ENCODE results near the gene DDX60. TPM values are rescaled to one million over a fixed set of nuclear protein-coding genes. Genes with fewer than 3 reads are reported as not detected.
A peak's percentile ranks its signal among the peaks of the same experiment; 100 is the strongest.

DDX60 gene
- total RNA-seq, 2 donors from 2014 or later = 14.3 to 38.4 TPM

DNA sequence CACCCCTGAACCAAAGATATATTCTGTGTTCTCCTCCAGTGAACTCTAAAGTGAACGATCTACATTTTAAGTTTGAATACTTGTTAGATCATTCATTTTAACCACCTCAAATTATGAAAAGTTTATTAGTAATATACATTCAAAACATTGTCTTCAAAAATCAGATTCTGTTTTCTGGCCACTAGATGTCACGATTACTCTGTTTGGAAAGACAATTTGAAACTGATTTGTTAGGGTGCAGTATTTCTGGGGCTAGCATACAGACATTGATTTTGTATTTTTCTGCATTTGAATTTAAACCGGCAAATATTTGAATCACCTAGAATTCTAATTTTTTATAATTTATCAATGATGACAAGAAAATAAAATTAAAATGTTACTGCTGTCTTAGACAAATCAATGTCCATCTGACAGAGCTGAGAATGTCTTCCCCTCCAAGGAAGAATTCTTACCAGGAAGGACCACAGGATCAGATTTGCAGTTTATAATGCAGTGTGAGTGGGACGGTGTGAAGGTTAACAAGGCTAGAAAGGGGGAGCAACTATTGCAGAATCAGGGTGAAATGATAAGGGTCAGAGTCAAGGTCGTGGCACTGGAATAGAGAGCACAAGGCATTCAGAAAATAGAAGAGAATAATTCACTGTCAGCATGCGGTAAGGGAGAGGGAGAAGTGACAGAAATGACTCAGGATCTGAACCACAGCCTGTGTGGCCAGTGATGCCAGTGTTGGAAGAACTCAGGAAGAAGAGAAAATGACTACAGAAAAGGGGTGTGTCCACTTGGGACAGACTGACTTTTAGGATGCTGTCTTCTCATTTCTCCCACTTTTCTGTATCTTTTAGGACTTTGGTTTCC, 134.6 kb downstream of the DDX60 start:
- Mint-ChIP-seq H3K27ac (no peak overlapping the region), H3K27me3 (ENCODE audit: low read depth) (no peaks in the 10 kb centered on the region), H3K4me1 (ENCODE audit: low read depth) (no peaks in the 10 kb centered on the region), H3K36me3 (ENCODE audit: insufficient read depth in 2 of 2) (no peaks in the 10 kb centered on the region), H3K9me3 (no peaks in the 10 kb centered on the region), H3K4me3 (no peak overlapping the region)
- no peak for DNase-seq
- ATAC-seq (replicated peaks in 1 of 2) = no peak

DNA sequence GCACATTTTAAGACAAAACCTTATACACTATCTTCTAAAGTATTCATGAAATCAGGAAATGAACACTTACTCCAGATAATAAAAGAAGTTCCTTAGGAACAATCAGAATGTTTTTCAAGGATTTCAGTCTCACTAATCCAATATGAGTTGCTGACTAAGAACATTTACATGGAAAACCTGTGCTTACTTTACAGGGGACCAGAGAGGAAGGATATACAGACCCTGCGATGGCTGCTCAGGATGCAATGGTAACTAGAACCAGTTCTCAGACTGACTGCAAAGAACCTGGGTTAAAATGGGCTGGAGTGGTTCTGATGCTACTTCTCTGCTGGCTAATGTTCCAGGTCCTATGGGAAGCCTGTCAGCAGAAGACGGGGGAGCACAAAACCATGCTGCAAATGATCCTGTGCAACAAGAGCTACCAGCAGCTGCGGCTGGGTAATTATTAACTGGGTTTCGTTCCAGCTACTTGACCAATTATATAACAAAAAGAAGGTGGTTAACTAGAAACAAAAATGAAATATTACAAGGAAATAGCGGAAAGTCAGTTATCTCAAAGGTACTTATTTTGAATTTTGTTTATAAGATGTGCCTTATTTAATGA, 140.9 kb downstream of the DDX60 start:
- Mint-ChIP-seq H3K27me3 (ENCODE audit: low read depth) (no peaks in the 10 kb centered on the region), H3K4me1 (ENCODE audit: low read depth) (no peaks in the 10 kb centered on the region), H3K4me3 (no peak overlapping the region), H3K9me3 (no peaks in the 10 kb centered on the region), H3K27ac (no peak overlapping the region), H3K36me3 (ENCODE audit: insufficient read depth in 2 of 2) (no peaks in the 10 kb centered on the region)
- no peak for DNase-seq
- ATAC-seq (replicated peaks in 1 of 2) = no peak

DNA sequence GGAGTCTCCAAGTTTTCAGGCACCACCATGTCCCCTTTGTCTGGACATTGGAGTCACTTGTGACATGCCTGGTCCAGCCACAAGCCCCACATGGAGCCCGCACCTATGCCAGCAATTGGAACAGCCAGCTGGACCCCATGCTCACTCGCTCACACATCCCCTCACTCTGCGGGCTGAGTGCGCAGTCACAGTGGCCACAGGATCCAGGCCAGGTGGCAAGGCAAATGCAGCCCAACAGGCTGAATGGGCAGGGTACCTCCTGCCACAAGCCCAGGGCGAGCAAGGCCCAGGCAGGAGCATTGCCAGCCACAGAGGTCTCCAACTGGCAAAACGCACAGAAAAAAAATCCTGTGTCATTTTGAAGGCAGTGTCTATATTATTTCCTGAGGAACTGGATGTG, 144.2 kb downstream of the DDX60 start:
- H3K27ac Mint-ChIP-seq = no peak overlapping the region

DNA sequence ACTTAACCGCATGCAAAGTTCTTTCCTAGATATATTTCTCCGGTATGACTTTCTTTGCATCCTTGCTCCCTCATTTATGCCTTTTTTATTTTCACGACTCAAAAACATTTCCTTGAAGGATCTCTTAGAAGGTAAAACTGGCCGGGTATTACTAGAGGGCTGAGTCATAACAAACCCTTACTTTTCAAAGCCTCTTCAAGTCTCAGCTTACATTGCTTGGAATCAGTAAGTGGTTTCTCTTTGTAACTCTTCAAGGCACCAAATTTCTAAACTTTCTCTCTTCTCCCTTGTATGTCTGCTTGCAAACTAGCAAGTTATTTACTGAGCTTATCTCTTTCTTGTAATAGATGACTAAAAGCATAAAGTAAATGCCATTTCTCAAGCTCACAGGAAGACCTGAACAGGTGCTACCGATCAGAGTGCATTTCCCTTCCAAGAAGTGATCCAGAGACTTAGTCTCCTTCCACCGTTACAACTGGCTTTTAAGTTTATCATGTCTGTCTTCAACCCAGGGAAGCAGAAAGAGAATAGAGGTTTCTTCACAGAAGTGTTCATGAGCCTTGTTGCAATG, 150.8 kb downstream of the DDX60 start:
- H3K36me3 Mint-ChIP-seq (ENCODE audit: insufficient read depth in 2 of 2) = no peaks in the 10 kb centered on the region
- DNase-seq = no peak
- H3K27ac Mint-ChIP-seq = no peak overlapping the region
- peaks cover 12% of the 10 kb centered on the region for H3K27me3 Mint-ChIP-seq (ENCODE audit: low read depth)
- H3K9me3 Mint-ChIP-seq = no peaks in the 10 kb centered on the region
- ATAC-seq (replicated peaks in 1 of 2) = peak; percentile 60 to 78
- H3K4me3 Mint-ChIP-seq = peak overlapping the region in 1 of 2 donors; percentile 47
- H3K4me1 Mint-ChIP-seq (ENCODE audit: low read depth) = no peaks in the 10 kb centered on the region

More for the DNA sequence above, 144.2 kb downstream of the DDX60 start:
- H3K9me3 Mint-ChIP-seq = no peaks in the 10 kb centered on the region
- DNase-seq = no peak
- no peaks in the 10 kb centered on the region for H3K27me3 Mint-ChIP-seq (ENCODE audit: low read depth)
- no peaks in the 10 kb centered on the region for H3K36me3 Mint-ChIP-seq (ENCODE audit: insufficient read depth in 2 of 2)
- ATAC-seq (replicated peaks in 1 of 2) = no peak
- no peak overlapping the region for H3K4me3 Mint-ChIP-seq
- H3K4me1 Mint-ChIP-seq (ENCODE audit: low read depth) = no peaks in the 10 kb centered on the region

Other genes starting within 250 kb of the DDX60 start
- not detected for gene ANXA10, start 226.2 kb downstream of the DDX60 start, total RNA-seq
- 10 to 100 TPM in 1 of 2 donors, 1 to 10 TPM in 1; 7.1 to 15.6 TPM for gene DDX60L, start 161.7 kb upstream of the DDX60 start, total RNA-seq
- 10 to 100 TPM; 13.5 to 16.7 TPM for gene PALLD, start 178.3 kb upstream of the DDX60 start, total RNA-seq